Measurements from ENCODE around the gene PAPPA2. TPM values are rescaled to one million over a fixed set of nuclear protein-coding genes. Genes with fewer than 3 reads are reported as not detected.

PAPPA2 gene
- total RNA-seq, 1 experiment from 2014 or later, result 0.81 TPM

DNA sequence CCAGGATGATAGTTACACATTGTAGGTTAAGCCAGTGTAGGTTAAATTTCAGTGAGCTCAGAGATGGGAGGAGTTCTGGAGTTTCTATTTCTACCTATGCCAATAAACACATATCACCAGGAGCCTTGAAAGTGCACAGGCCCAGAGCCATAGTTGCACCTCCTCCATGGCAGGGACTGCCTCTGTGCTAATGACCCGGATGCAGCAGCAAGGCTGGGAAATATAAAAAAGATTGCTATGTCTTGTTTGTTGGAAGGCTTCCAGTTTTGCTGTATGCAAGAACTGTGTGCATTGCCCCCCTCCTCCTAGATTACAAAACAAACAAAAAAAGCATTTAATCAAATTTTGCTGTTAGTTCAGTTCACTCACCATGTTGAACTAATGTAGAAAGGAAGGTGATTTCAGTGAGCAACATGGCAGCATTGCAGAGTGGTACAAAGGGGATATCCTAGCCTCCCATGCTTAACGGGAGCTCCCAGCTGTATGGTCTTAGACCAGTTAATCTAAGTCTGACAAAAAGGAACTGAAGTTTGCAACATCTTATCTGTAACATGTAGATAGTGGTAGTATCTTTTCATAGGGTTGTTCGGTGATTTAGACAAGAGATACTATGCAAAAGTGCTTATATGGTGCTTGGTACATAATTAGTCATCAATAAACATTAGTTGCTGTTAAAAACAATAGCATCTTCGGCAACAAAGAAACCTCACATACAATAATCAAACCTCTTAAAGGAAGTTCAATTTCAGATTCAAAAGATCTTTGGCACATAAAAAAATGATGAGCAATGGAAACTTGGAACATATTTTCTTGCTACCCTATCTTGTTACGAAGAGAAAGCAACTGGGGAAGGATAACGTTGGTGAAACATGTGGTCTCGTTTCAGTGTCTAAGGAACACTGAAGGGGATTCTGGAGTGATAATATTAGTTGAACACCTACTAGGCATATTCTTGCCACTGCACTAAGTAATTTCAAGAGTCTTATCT is 392.1 kb downstream of the PAPPA2 start:
- H3K27me3 Mint-ChIP-seq (ENCODE audit: low read depth), result peaks cover 2% of the 10 kb centered on the region; the same call in 1 of the 2 replicates
- DNase-seq, result no peak
- H3K36me3 Mint-ChIP-seq (ENCODE audit: insufficient read depth in 1 of 3, low read depth in 3 of 3), result no peaks in the 10 kb centered on the region; a peak in 1 of 7 replicates
- Histone ChIP-seq H4K91ac (ENCODE audit: insufficient read length, low read depth, low read length) (no peak overlapping the region), H3K4ac (ENCODE audit: low read depth, low read length) (no peak overlapping the region), H3K27ac (ENCODE audit: insufficient read length, low read depth, low read length) (no peak overlapping the region), H3K4me1 (ENCODE audit: insufficient read depth, low read length) (no peaks in the 10 kb centered on the region), H2BK5ac (ENCODE audit: insufficient read length, low read length) (no peak overlapping the region), H3K4me2 (ENCODE audit: insufficient read depth, insufficient read length, low read length) (no peak overlapping the region), H2AK5ac (ENCODE audit: insufficient read length, low read length) (no peak overlapping the region), H3K79me2 (ENCODE audit: insufficient read depth, low read length) (no peaks in the 10 kb centered on the region), H3K23ac (ENCODE audit: insufficient read length, low read depth, low read length) (no peak overlapping the region), H2AFZ (ENCODE audit: low read length) (no peak overlapping the region), H4K8ac (replicated peaks; ENCODE audit: insufficient read length, low read depth, low read length) (no peak overlapping the region), H3K56ac (ENCODE audit: insufficient read length, low read depth, low read length) (no peak overlapping the region), H3K27me3 (ENCODE audit: insufficient read depth, low read length) (no peaks in the 10 kb centered on the region), H3K9ac (ENCODE audit: extremely low read depth, insufficient read length, low read length) (no peak overlapping the region), H3T11ph (ENCODE audit: low read length) (no peak overlapping the region), H2BK120ac (ENCODE audit: low read depth, low read length, poor library complexity, severe bottlenecking) (no peak overlapping the region), H3K18ac (ENCODE audit: insufficient read length, low read depth, low read length) (no peak overlapping the region), H3K79me1 (ENCODE audit: insufficient read depth, low read depth, low read length, poor library complexity, severe bottlenecking) (no peaks in the 10 kb centered on the region), H3K23me2 (ENCODE audit: insufficient read length, low read depth, low read length, poor library complexity, severe bottlenecking) (no peaks in the 10 kb centered on the region), H4K20me1 (ENCODE audit: control insufficient read depth, insufficient read depth, insufficient read length) (no peaks in the 10 kb centered on the region), H2BK15ac (ENCODE audit: low read depth, low read length) (no peak overlapping the region), H3K14ac (ENCODE audit: insufficient read depth, low read length) (no peak overlapping the region), H2BK20ac (ENCODE audit: low read depth, low read length, poor library complexity, severe bottlenecking) (no peak overlapping the region), H2BK12ac (ENCODE audit: insufficient read length, low read depth, low read length) (no peak overlapping the region), H3K9me3 (ENCODE audit: control insufficient read depth, low read depth, low read length) (no peaks in the 10 kb centered on the region), H4K5ac (ENCODE audit: insufficient read length, low read depth, low read length) (no peak overlapping the region)
- H3K9me3 Mint-ChIP-seq, result no peaks in the 10 kb centered on the region
- H3K4me1 Mint-ChIP-seq, result no peaks in the 10 kb centered on the region
- no CpG with 5 or more reads among the region's 7 CpGs for WGBS (ENCODE audit: extremely low coverage, insufficient read length, low lambda C conversion rate)
- H3K27ac Mint-ChIP-seq, result no peak overlapping the region
- TF ChIP-seq, protein P1, sequence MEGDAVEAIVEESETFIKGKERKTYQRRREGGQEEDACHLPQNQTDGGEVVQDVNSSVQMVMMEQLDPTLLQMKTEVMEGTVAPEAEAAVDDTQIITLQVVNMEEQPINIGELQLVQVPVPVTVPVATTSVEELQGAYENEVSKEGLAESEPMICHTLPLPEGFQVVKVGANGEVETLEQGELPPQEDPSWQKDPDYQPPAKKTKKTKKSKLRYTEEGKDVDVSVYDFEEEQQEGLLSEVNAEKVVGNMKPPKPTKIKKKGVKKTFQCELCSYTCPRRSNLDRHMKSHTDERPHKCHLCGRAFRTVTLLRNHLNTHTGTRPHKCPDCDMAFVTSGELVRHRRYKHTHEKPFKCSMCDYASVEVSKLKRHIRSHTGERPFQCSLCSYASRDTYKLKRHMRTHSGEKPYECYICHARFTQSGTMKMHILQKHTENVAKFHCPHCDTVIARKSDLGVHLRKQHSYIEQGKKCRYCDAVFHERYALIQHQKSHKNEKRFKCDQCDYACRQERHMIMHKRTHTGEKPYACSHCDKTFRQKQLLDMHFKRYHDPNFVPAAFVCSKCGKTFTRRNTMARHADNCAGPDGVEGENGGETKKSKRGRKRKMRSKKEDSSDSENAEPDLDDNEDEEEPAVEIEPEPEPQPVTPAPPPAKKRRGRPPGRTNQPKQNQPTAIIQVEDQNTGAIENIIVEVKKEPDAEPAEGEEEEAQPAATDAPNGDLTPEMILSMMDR (conservative IDR thresholded peaks at IDR 0.05), result no peak
- no peak overlapping the region for H3K4me3 Mint-ChIP-seq
